Gastroesophageal sphincter (tissue), 3 donors: ENCODE data around the gene EIF3CL.
"Not testable (repeated sequence)": the region's sequence is repeated elsewhere in the genome, so short reads cannot be mapped to it uniquely, and the experiment has no call there.

Source experiments
- EP300 ChIP-seq: sonication (generic); formaldehyde crosslinking; IDR thresholded peaks from one replicate; pipeline ENCODE4 v1.6.1; 2017; ENCODE audit warnings: antibody characterized with exemption, mild to moderate bottlenecking
- POLR2A ChIP-seq, 2 donors: fragments of 450-650 bp; IDR thresholded peaks; one replicate each; pipeline ENCODE4 v1.6.1; 2017; ENCODE audit warnings: antibody characterized with exemption in 2 of 2, mild to moderate bottlenecking in 2 of 2, moderate library complexity in 1 of 2
- TF ChIP-seq, protein P1 (sequence below), 4 experiments: fragments of 200-600 bp in 2 of 4; fragments of 450-650 bp in 2 of 4; sonication (generic) in 1 of 4; IDR thresholded peaks; one replicate each; pipeline ENCODE4 v1.5.1; 2017 to 2019; ENCODE audit warnings: antibody characterized with exemption in 4 of 4, mild to moderate bottlenecking in 2 of 4, moderate library complexity in 2 of 4

DNA sequence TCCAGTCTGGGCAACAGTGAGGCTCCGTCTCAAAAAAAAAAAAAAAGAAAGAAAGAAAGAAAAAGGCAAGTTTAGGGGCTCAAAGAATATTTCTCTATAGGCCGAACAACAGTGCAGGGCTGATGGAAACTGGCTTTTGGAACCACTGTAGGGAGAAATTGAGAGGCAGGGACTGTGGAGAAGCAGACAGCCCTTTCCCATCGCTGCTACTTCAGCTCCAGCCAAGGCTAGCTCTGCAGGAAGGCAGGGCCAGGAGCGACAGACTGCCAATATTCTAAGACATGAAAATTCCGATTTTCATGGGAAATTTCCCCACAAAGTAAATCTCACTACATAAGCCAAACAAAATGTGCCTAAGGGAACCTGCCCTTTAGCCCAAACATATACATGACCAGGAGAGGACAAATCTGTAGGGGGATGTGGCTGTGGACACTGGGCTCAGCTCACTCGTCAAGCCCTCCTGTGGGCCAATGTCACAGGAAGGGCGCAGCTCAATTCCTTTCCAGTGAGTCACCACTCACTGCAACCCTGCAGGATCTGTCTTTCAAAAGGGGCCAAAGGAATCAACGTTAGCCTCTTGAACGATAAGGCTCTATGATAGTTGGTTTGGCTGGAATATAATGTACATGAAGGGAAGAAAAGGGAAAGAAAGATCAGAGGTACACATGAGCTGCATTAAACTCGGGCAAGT is 21.3 kb downstream of the EIF3CL start:
- TF ChIP-seq, protein P1, sequence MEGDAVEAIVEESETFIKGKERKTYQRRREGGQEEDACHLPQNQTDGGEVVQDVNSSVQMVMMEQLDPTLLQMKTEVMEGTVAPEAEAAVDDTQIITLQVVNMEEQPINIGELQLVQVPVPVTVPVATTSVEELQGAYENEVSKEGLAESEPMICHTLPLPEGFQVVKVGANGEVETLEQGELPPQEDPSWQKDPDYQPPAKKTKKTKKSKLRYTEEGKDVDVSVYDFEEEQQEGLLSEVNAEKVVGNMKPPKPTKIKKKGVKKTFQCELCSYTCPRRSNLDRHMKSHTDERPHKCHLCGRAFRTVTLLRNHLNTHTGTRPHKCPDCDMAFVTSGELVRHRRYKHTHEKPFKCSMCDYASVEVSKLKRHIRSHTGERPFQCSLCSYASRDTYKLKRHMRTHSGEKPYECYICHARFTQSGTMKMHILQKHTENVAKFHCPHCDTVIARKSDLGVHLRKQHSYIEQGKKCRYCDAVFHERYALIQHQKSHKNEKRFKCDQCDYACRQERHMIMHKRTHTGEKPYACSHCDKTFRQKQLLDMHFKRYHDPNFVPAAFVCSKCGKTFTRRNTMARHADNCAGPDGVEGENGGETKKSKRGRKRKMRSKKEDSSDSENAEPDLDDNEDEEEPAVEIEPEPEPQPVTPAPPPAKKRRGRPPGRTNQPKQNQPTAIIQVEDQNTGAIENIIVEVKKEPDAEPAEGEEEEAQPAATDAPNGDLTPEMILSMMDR (IDR thresholded peaks at IDR 0.05), result not testable (repeated sequence)
- not testable (repeated sequence) for TF ChIP-seq POLR2A (IDR thresholded peaks at IDR 0.05); EP300
